Osteocyte (in vitro differentiated cells): Measurements from ENCODE around the gene TMEM19. TPM values are rescaled to one million over a fixed set of nuclear protein-coding genes. Genes with fewer than 3 reads are reported as not detected.

Experiments
- DNase-seq: peaks from one replicate; pipeline ENCODE4 v3.0.0; 2021; ENCODE audit warnings: mixed read lengths; ENCODE audit not compliant: unreplicated experiment; ENCODE audit errors: extremely low spot score
- H3K27ac Mint-ChIP-seq: one replicate; pipeline ENCODE4 v1.8.0; 2021; ENCODE audit warnings: mild to moderate bottlenecking, mixed read lengths; ENCODE audit not compliant: unreplicated experiment
- H3K27me3 Mint-ChIP-seq: one replicate; pipeline ENCODE4 v1.8.0; 2021; ENCODE audit warnings: mixed read lengths; ENCODE audit not compliant: unreplicated experiment
- H3K36me3 Mint-ChIP-seq: one replicate; pipeline ENCODE4 v1.8.0; 2021; ENCODE audit warnings: mixed read lengths; ENCODE audit not compliant: unreplicated experiment
- H3K4me1 Mint-ChIP-seq: one replicate; pipeline ENCODE4 v1.8.0; 2021; ENCODE audit warnings: mixed read lengths; ENCODE audit not compliant: unreplicated experiment
- H3K4me3 Mint-ChIP-seq: one replicate; pipeline ENCODE4 v1.8.0; 2021; ENCODE audit warnings: mild to moderate bottlenecking, moderate library complexity, mixed read lengths; ENCODE audit not compliant: unreplicated experiment
- H3K9me3 Mint-ChIP-seq: one replicate; pipeline ENCODE4 v1.8.0; 2021; ENCODE audit warnings: mixed read lengths; ENCODE audit not compliant: unreplicated experiment
- total RNA-seq: library from RNA; stranded (reverse); gene quantifications from 2 replicates; pipeline ENCODE4 v1.2.1, GENCODE V29; 2021
- TF ChIP-seq, protein P1 (sequence below): fragments of 200-600 bp; sonication (generic); IDR thresholded peaks from 2 replicates; pipeline ENCODE4 v1.5.0; 2021; ENCODE audit warnings: antibody characterized with exemption, mild to moderate bottlenecking, moderate library complexity

TMEM19 gene
- total RNA-seq, 1 donor from 2014 or later, result 28.0 TPM

DNA sequence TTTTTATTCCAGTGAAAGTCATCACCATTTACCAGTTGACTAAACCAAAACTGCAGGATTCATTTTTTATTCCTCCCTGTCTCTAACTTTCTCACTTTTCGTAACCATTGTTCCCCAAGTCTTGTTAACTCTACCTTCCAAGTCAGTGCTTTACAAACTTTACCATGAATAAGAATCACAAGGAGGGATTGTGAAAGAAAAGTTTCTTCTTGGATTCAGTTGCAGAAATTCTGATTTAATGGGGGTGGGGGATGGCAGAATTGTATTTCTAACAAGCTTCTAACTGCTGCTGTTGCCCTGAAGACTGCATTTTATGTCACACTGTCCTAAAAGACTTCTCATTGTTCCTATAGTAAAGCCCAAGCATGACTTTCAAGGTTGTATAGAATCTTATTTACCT is 63.8 kb downstream of the TMEM19 start:
- no peak for DNase-seq
- H3K36me3 Mint-ChIP-seq, result no peaks in the 10 kb centered on the region
- TF ChIP-seq, protein P1, sequence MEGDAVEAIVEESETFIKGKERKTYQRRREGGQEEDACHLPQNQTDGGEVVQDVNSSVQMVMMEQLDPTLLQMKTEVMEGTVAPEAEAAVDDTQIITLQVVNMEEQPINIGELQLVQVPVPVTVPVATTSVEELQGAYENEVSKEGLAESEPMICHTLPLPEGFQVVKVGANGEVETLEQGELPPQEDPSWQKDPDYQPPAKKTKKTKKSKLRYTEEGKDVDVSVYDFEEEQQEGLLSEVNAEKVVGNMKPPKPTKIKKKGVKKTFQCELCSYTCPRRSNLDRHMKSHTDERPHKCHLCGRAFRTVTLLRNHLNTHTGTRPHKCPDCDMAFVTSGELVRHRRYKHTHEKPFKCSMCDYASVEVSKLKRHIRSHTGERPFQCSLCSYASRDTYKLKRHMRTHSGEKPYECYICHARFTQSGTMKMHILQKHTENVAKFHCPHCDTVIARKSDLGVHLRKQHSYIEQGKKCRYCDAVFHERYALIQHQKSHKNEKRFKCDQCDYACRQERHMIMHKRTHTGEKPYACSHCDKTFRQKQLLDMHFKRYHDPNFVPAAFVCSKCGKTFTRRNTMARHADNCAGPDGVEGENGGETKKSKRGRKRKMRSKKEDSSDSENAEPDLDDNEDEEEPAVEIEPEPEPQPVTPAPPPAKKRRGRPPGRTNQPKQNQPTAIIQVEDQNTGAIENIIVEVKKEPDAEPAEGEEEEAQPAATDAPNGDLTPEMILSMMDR, result no peak
- H3K4me1 Mint-ChIP-seq, result peaks cover 6% of the 10 kb centered on the region
- H3K27me3 Mint-ChIP-seq, result peaks cover 48% of the 10 kb centered on the region
- H3K4me3 Mint-ChIP-seq, result no peak overlapping the region
- H3K27ac Mint-ChIP-seq, result no peak overlapping the region
- H3K9me3 Mint-ChIP-seq, result no peaks in the 10 kb centered on the region

DNA sequence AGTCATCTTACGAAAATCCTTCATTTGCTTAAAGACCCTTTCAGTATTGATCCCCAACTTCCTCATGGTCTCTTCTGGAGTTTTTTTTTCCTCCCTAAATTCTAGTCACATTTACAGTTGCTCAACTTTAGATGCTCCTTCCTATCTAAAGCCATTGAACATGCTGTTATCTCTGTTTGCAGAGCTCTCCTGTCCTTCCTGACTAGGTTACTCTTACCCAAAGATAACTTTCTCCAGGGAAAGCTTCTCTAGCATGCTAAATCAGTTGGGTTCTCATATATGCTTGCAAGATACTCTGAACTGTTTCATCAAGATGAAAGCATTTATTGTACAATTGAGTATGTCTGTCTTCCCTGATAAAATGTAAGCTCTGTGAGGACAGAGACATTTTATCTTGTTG is 67.0 kb downstream of the TMEM19 start:
- peaks cover 45% of the 10 kb centered on the region for H3K27me3 Mint-ChIP-seq
- TF ChIP-seq, protein P1, result no peak
- no peaks in the 10 kb centered on the region for H3K9me3 Mint-ChIP-seq
- no peak overlapping the region for H3K27ac Mint-ChIP-seq
- H3K4me1 Mint-ChIP-seq, result peaks cover 23% of the 10 kb centered on the region
- peaks cover 5% of the 10 kb centered on the region for H3K36me3 Mint-ChIP-seq
- no peak for DNase-seq
- no peak overlapping the region for H3K4me3 Mint-ChIP-seq

Other genes starting within 250 kb of the TMEM19 start
- 55.8 and 56.4 TPM in 2 replicates for gene LGR5, start 246.3 kb upstream of the TMEM19 start, total RNA-seq
- 38.8 and 49.7 TPM in 2 replicates for gene ZFC3H1, start 22.2 kb upstream of the TMEM19 start, total RNA-seq
- 5.0 and 5.1 TPM in 2 replicates for gene THAP2, start 21.8 kb upstream of the TMEM19 start, total RNA-seq
- gene RAB21, start 68.8 kb downstream of the TMEM19 start, total RNA-seq, result 70.6 and 75.7 TPM in 2 replicates
- gene TBC1D15, start 153.7 kb downstream of the TMEM19 start, total RNA-seq, result 50.9 and 52.2 TPM in 2 replicates